ENCODE results near the gene PYROXD2. TPM values are rescaled to one million over a fixed set of nuclear protein-coding genes. Genes with fewer than 3 reads are reported as not detected.

PYROXD2 gene
- total RNA-seq, 1 donor from 2014 or later: 5.8 TPM

- DNase-seq (ENCODE audit: low read depth): no peak
- TF ChIP-seq CTCF (conservative IDR thresholded peaks at IDR 0.05; ENCODE audit: low read depth, low read length): no peak
- no peak overlapping the region for H3K4me3 ChIP-seq (ENCODE audit: low read depth, low read length)
Measured at GRCh38 chr10:98415731-98416119, 743 bp upstream of the PYROXD2 start.

- TF ChIP-seq CTCF (conservative IDR thresholded peaks at IDR 0.05; ENCODE audit: low read depth, low read length): no peak
Measured at GRCh38 chr10:98414578-98414931, 427 bp downstream of the PYROXD2 start.

GRCh38 chr10:98411768-98412167 is 3.2 kb downstream of the PYROXD2 start:
- no peak for DNase-seq (ENCODE audit: low read depth)
- H3K4me3 ChIP-seq (ENCODE audit: low read depth, low read length): no peak overlapping the region
- no peak for TF ChIP-seq CTCF (conservative IDR thresholded peaks at IDR 0.05; ENCODE audit: low read depth, low read length)

More at GRCh38 chr10:98414578-98414931, 427 bp downstream of the PYROXD2 start:
- DNase-seq (ENCODE audit: low read depth): no peak
- peak overlapping the region; percentile 78 for H3K4me3 ChIP-seq (ENCODE audit: low read depth, low read length)

- no peak for DNase-seq (ENCODE audit: low read depth)
- H3K4me3 ChIP-seq (ENCODE audit: low read depth, low read length): no peak overlapping the region
- no peak for TF ChIP-seq CTCF (conservative IDR thresholded peaks at IDR 0.05; ENCODE audit: low read depth, low read length)
Measured at GRCh38 chr10:98411166-98411565, 3.8 kb downstream of the PYROXD2 start.

- H3K4me3 ChIP-seq (ENCODE audit: low read depth, low read length): no peak overlapping the region
- DNase-seq (ENCODE audit: low read depth): no peak
- TF ChIP-seq CTCF (conservative IDR thresholded peaks at IDR 0.05; ENCODE audit: low read depth, low read length): no peak
Measured at GRCh38 chr10:98410759-98411158, 4.2 kb downstream of the PYROXD2 start.

- TF ChIP-seq CTCF (conservative IDR thresholded peaks at IDR 0.05; ENCODE audit: low read depth, low read length): no peak
- H3K4me3 ChIP-seq (ENCODE audit: low read depth, low read length): no peak overlapping the region
Measured at GRCh38 chr10:98410135-98410743, 4.7 kb downstream of the PYROXD2 start.

GRCh38 chr10:98408799-98409198 is 6.2 kb downstream of the PYROXD2 start:
- no peak overlapping the region for H3K4me3 ChIP-seq (ENCODE audit: low read depth, low read length)
- DNase-seq (ENCODE audit: low read depth): no peak
- no peak for TF ChIP-seq CTCF (conservative IDR thresholded peaks at IDR 0.05; ENCODE audit: low read depth, low read length)

More at GRCh38 chr10:98410135-98410743, 4.7 kb downstream of the PYROXD2 start:
- DNase-seq (ENCODE audit: low read depth): no peak
